Measurements from ENCODE around the gene SAV1. TPM values are rescaled to one million over a fixed set of nuclear protein-coding genes. Genes with fewer than 3 reads are reported as not detected.

Gene SAV1
- total and polyA plus RNA-seq, 2 of the 4 experiments (the other 2 are of a cell fraction): 17.0 to 18.8 TPM

GRCh38 chr14:50657753-50658152 lies 10.4 kb downstream of the SAV1 start:
- Histone ChIP-seq H3K56ac (ENCODE audit: extremely low read depth, insufficient read depth, low read length) (no peak overlapping the region), H4K20me1 (ENCODE audit: insufficient read depth, low read length) (peaks cover 11% of the 10 kb centered on the region; the same call in 1 of the 2 replicates), H3K36me3 (ENCODE audit: control insufficient read depth, insufficient read depth, low read length) (peaks cover 9% of the 10 kb centered on the region), H3K27me3 (ENCODE audit: control insufficient read depth, insufficient read depth, low read length) (no peaks in the 10 kb centered on the region), H2AFZ (replicated peaks; ENCODE audit: low read length, poor library complexity) (no peak overlapping the region), H3K18ac (ENCODE audit: low read depth, low read length) (no peak overlapping the region), H3K4me3 (ENCODE audit: insufficient read depth, low read depth, low read length) (no peak overlapping the region), H4K91ac (ENCODE audit: insufficient read depth, low read depth, low read length) (no peak overlapping the region), H3K14ac (replicated peaks; ENCODE audit: low read depth, low read length) (no peak overlapping the region), H3K4ac (ENCODE audit: low read depth, low read length) (no peak overlapping the region), H2BK120ac (ENCODE audit: low read depth, low read length) (no peak overlapping the region), H2AK9ac (replicated peaks; ENCODE audit: low read depth, low read length, poor library complexity) (no peak overlapping the region), H3K9me3 (ENCODE audit: control insufficient read depth, insufficient read depth, low read length) (no peaks in the 10 kb centered on the region), H4K8ac (ENCODE audit: low read depth in 2 of 2, low read length in 2 of 2) (peak overlapping the region in 1 of 2 experiments; percentile 5; a peak in 1 of 4 replicates), H3K79me1 (ENCODE audit: low read depth in 1 of 2, low read length in 2 of 2) (peaks cover 27 to 73% of the 10 kb centered on the region in 2 experiments), H3K4me1 (ENCODE audit: control insufficient read depth, insufficient read depth, low read length) (peaks cover 3% of the 10 kb centered on the region; the same call in 1 of the 2 replicates), H3K23ac (ENCODE audit: low read depth, low read length) (no peak overlapping the region), H3K4me2 (ENCODE audit: low read depth, low read length) (peak overlapping the region; percentile 50), H2AK5ac (ENCODE audit: low read depth, low read length) (no peak overlapping the region), H3K9ac (ENCODE audit: low read depth, low read length) (0 out of 2 replicates have a peak overlapping the region, but pooled peaks have one; percentile 29), H3K27ac (ENCODE audit: insufficient read depth, low read length) (peak overlapping the region; percentile 55; the same call in 1 of the 2 replicates), H2BK5ac (ENCODE audit: low read depth, low read length, poor library complexity, severe bottlenecking) (peak overlapping the region; percentile 44), H4K5ac (ENCODE audit: low read depth, low read length) (no peak overlapping the region), H3K9me1 (ENCODE audit: insufficient read depth, low read length) (no peaks in the 10 kb centered on the region), H2BK15ac (ENCODE audit: low read depth, low read length) (no peak overlapping the region), H2BK20ac (ENCODE audit: low read depth, low read length) (no peak overlapping the region)
- no peak for TF ChIP-seq ELK1 (IDR thresholded peaks at IDR 0.05; ENCODE audit: borderline replicate concordance, low read depth, low read length)
- no peak for TF ChIP-seq MAZ (IDR thresholded peaks at IDR 0.05; ENCODE audit: borderline replicate concordance, low read depth, low read length)
- no peak for TF ChIP-seq RCOR1 (IDR thresholded peaks at IDR 0.05; ENCODE audit: insufficient replicate concordance, low read length)
- TF ChIP-seq RAD21 (IDR thresholded peaks at IDR 0.05; ENCODE audit: low read length): no peak
- TF ChIP-seq BHLHE40 (IDR thresholded peaks at IDR 0.05; ENCODE audit: low read depth, low read length): no peak
- TF ChIP-seq RFX5 (IDR thresholded peaks at IDR 0.05; ENCODE audit: low read depth, low read length): no peak
- TF ChIP-seq, protein P1, sequence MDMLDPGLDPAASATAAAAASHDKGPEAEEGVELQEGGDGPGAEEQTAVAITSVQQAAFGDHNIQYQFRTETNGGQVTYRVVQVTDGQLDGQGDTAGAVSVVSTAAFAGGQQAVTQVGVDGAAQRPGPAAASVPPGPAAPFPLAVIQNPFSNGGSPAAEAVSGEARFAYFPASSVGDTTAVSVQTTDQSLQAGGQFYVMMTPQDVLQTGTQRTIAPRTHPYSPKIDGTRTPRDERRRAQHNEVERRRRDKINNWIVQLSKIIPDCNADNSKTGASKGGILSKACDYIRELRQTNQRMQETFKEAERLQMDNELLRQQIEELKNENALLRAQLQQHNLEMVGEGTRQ (IDR thresholded peaks at IDR 0.05; ENCODE audit: low read depth, low read length): no peak
- no peak for TF ChIP-seq SMC3 (IDR thresholded peaks at IDR 0.05; ENCODE audit: low read depth, low read length)
- no peak for TF ChIP-seq FOS (IDR thresholded peaks at IDR 0.05; ENCODE audit: low read depth, low read length)
- TF ChIP-seq MAFK (IDR thresholded peaks at IDR 0.05; ENCODE audit: low read depth, low read length): no peak
- no peak for TF ChIP-seq NFE2L2 (IDR thresholded peaks at IDR 0.05; ENCODE audit: low read depth, low read length)
- TF ChIP-seq MXI1 (IDR thresholded peaks at IDR 0.05; ENCODE audit: borderline replicate concordance, low read depth, low read length): no peak
- TF ChIP-seq POLR2A (IDR thresholded peaks at IDR 0.05; ENCODE audit: low read depth, low read length): no peak
- TF ChIP-seq CHD1 (IDR thresholded peaks at IDR 0.05; ENCODE audit: low read depth, low read length): no peak
- TF ChIP-seq, protein P2, sequence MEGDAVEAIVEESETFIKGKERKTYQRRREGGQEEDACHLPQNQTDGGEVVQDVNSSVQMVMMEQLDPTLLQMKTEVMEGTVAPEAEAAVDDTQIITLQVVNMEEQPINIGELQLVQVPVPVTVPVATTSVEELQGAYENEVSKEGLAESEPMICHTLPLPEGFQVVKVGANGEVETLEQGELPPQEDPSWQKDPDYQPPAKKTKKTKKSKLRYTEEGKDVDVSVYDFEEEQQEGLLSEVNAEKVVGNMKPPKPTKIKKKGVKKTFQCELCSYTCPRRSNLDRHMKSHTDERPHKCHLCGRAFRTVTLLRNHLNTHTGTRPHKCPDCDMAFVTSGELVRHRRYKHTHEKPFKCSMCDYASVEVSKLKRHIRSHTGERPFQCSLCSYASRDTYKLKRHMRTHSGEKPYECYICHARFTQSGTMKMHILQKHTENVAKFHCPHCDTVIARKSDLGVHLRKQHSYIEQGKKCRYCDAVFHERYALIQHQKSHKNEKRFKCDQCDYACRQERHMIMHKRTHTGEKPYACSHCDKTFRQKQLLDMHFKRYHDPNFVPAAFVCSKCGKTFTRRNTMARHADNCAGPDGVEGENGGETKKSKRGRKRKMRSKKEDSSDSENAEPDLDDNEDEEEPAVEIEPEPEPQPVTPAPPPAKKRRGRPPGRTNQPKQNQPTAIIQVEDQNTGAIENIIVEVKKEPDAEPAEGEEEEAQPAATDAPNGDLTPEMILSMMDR (conservative IDR thresholded peaks at IDR 0.05; ENCODE audit: low read depth, low read length): no peak
- TF ChIP-seq CEBPB (IDR thresholded peaks at IDR 0.05; ENCODE audit: low read depth, low read length): no peak
- POLR2A ChIA-PET (ENCODE audit: unreplicated experiment): no interaction called here
- no peak for DNase-seq
- CTCF ChIA-PET: interaction anchor here (1.0 to 1.2 kb wide), 2 partner anchors 38 to 57 kb away, joined by 3 to 6 read pairs; no protein-coding TSS in a partner anchor
- no CpG with 5 or more reads among the region's 2 CpGs for WGBS, 2 experiments (ENCODE audit: extremely low coverage in 2 of 2, insufficient read length in 1 of 2)
- dilution Hi-C loops (cut with HindIII; ENCODE audit: low sequenced_read_pairs, unreplicated experiment) (no loop called here), in situ Hi-C loops (cut with MboI; ENCODE audit: low sequenced_read_pairs) (no loop called here), intact Hi-C loops (cut with micrococcal nuclease) (loop anchor here (10.0 kb wide), 1 partner anchor 277 kb away; no protein-coding TSS in a partner anchor)
- peak; percentile 12; the same call in 1 of the 2 replicates for ATAC-seq (ENCODE audit: low read depth)
- no TSS peak for BruUV-seq (replicated peaks)
